CD4-positive, alpha-beta T cell (primary cell): ENCODE data around the gene ATP6AP1. TPM values are rescaled to one million over a fixed set of nuclear protein-coding genes. Genes with fewer than 3 reads are reported as not detected.

ENCODE experiments used
- ATAC-seq: fragments of 200-7000 bp; cut with Tn5 transposase; one replicate; pipeline ENCODE4 v1.10.0; 2022; ENCODE audit warnings: mild to moderate bottlenecking; ENCODE audit not compliant: poor library complexity
- CTCF ChIA-PET: fragments of 350-600 bp; sonication (Branson Sonifier 250); formaldehyde crosslinking; loops from one replicate; lab custom pipeline; 2021; ENCODE audit warnings: antibody characterized with exemption, inconsistent platforms; lab: Charles Lee
- POLR2A ChIA-PET: fragments of 350-600 bp; sonication (Branson Sonifier 250); formaldehyde crosslinking; loops from one replicate; lab custom pipeline; 2021; ENCODE audit warnings: antibody characterized with exemption, inconsistent platforms; lab: Charles Lee
- DNase-seq, 14 experiments: peaks; one replicate each; pipeline ENCODE4 v3.0.0-alpha.2; 2013 to 2020; ENCODE audit warnings: mixed read lengths in 2 of 14
- H3K27ac ChIP-seq, 2 donors: one replicate each; pipeline versions ENCODE4 v1.5.1 to v1.7.0; 2013; ENCODE audit warnings: low read length in 2 of 2, low read depth in 1 of 2, mild to moderate bottlenecking in 1 of 2
- H3K27me3 ChIP-seq, 2 experiments: 1 replicate in 1 of 2; 2 replicates in 1 of 2; pipeline versions ENCODE4 v1.6.1 to v1.7.0; 2013; ENCODE audit warnings: low read length in 2 of 2, control low read depth in 1 of 2, mild to moderate bottlenecking in 1 of 2, moderate library complexity in 1 of 2; ENCODE audit not compliant: insufficient read depth in 2 of 2, control insufficient read depth in 1 of 2
- H3K36me3 ChIP-seq: one replicate; pipeline ENCODE4 v1.6.1; 2013; ENCODE audit warnings: low read length, control low read depth; ENCODE audit not compliant: insufficient read depth
- H3K4me1 ChIP-seq: one replicate; pipeline ENCODE4 v1.6.1; 2013; ENCODE audit warnings: low read length, control low read depth; ENCODE audit not compliant: insufficient read depth
- H3K4me3 ChIP-seq: one replicate; pipeline ENCODE4 v1.5.1; 2013; ENCODE audit warnings: mild to moderate bottlenecking, low read length, moderate library complexity
- H3K9me3 ChIP-seq, 2 experiments: 1 replicate in 1 of 2; 2 replicates in 1 of 2; pipeline versions ENCODE4 v1.6.1 to v1.7.0; 2013; ENCODE audit warnings: low read length in 2 of 2, mild to moderate bottlenecking in 2 of 2, control low read depth in 1 of 2, moderate library complexity in 1 of 2; ENCODE audit not compliant: control insufficient read depth in 1 of 2, insufficient read depth in 1 of 2
- H3K27ac Mint-ChIP-seq: one replicate; pipeline ENCODE4 v1.8.0; 2020; ENCODE audit warnings: mixed read lengths
- H3K27me3 Mint-ChIP-seq: one replicate; pipeline ENCODE4 v1.8.0; 2021; ENCODE audit warnings: mixed read lengths
- H3K36me3 Mint-ChIP-seq: one replicate; pipeline ENCODE4 v1.8.0; 2021; ENCODE audit warnings: low read depth, mixed read lengths
- H3K4me1 Mint-ChIP-seq: one replicate; pipeline ENCODE4 v1.8.0; 2021; ENCODE audit warnings: low read depth, mixed read lengths
- H3K4me3 Mint-ChIP-seq: one replicate; pipeline ENCODE4 v1.8.0; 2020; ENCODE audit warnings: mild to moderate bottlenecking, mixed read lengths
- H3K9me3 Mint-ChIP-seq: one replicate; pipeline ENCODE4 v1.8.0; 2020; ENCODE audit warnings: mixed read lengths
- intact Hi-C, 2 experiments: fragments of 100-400 bp; cut with DNase I in 1 of 2; cut with micrococcal nuclease in 1 of 2; formaldehyde crosslinking; loops; one replicate each; pipeline versions ENCODE4 v1.15.1 to v1.9.0; 2023 to 2025; cut with DNase I, micrococcal nuclease
- total RNA-seq, 174 experiments: library from RNA in 2 of 174; stranded (reverse) in 2 of 174; gene quantifications; one replicate each; pipeline ENCODE4 v1.2.3 and lab custom pipeline; 2021 to 2026
- TF ChIP-seq, protein P1 (sequence below): fragments of 200-600 bp; IDR thresholded peaks from one replicate; pipeline ENCODE4 v1.8.0; 2022; ENCODE audit warnings: antibody characterized with exemption, mild to moderate bottlenecking

Gene ATP6AP1
- total RNA-seq, 2 experiments from 2014 or later, result 31.4 to 40.8 TPM

DNA sequence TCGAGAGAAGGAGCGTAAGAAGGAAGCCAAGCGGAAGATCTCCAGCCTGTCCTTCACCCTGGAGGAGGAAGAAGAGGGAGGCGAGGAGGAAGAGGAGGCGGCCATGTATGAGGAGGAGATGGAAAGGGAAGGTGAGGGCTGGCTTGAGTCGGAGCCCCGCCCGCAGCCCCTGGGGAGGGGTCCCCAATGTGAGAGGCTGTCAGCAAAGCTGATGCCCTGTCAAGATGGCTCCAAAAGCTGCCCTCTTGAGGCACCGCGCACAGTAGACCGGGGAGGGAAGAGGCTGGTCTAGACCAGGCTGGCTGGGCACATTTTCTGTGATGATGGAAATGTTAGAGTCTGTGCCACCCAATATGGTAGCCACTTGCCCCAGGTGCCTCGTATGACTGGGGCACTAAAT is 18.0 kb downstream of the ATP6AP1 start:
- Mint-ChIP-seq H3K4me3 (no peak overlapping the region), H3K27me3 (no peaks in the 10 kb centered on the region), H3K36me3 (peaks cover 28% of the 10 kb centered on the region), H3K9me3 (no peaks in the 10 kb centered on the region), H3K4me1 (peaks cover 7% of the 10 kb centered on the region), H3K27ac (peak overlapping the region; percentile 36)
- ChIA-PET CTCF (no interaction called here), POLR2A (interaction anchor here (1.1 kb wide), 1 partner anchor 13 kb away, joined by 3 read pairs; no protein-coding TSS in a partner anchor)
- H3K9me3 ChIP-seq, result no peaks in the 10 kb centered on the region
- no peak overlapping the region for H3K27ac ChIP-seq
- H3K4me1 ChIP-seq, result peaks cover 47% of the 10 kb centered on the region
- TF ChIP-seq, protein P1, sequence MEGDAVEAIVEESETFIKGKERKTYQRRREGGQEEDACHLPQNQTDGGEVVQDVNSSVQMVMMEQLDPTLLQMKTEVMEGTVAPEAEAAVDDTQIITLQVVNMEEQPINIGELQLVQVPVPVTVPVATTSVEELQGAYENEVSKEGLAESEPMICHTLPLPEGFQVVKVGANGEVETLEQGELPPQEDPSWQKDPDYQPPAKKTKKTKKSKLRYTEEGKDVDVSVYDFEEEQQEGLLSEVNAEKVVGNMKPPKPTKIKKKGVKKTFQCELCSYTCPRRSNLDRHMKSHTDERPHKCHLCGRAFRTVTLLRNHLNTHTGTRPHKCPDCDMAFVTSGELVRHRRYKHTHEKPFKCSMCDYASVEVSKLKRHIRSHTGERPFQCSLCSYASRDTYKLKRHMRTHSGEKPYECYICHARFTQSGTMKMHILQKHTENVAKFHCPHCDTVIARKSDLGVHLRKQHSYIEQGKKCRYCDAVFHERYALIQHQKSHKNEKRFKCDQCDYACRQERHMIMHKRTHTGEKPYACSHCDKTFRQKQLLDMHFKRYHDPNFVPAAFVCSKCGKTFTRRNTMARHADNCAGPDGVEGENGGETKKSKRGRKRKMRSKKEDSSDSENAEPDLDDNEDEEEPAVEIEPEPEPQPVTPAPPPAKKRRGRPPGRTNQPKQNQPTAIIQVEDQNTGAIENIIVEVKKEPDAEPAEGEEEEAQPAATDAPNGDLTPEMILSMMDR, result no peak
- DNase-seq (no peak), ATAC-seq (no peak)
- H3K36me3 ChIP-seq, result peaks cover 46% of the 10 kb centered on the region
- intact Hi-C loops, result no loop called here
- no peaks in the 10 kb centered on the region for H3K27me3 ChIP-seq
- no peak overlapping the region for H3K4me3 ChIP-seq

DNA sequence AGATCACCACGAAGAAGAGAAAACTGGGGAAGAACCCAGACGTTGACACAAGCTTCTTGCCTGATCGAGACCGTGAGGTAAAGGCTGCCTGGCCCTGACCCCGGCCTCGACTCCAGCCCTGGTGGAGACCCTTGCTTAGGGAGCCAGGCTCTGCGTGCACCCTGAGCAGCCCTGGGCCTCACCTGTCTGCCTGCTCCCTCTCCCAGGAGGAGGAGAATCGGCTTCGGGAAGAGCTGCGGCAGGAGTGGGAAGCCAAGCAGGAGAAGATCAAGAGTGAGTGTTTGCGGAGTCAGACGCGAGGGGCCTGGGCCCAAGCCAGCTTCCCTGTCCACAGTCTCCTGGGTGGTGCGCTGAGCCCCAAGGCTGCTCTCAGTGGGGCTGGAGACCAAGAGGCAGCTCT is 20.0 kb downstream of the ATP6AP1 start:
- H3K4me3 ChIP-seq, result no peak overlapping the region
- CTCF ChIA-PET, result no interaction called here

DNA sequence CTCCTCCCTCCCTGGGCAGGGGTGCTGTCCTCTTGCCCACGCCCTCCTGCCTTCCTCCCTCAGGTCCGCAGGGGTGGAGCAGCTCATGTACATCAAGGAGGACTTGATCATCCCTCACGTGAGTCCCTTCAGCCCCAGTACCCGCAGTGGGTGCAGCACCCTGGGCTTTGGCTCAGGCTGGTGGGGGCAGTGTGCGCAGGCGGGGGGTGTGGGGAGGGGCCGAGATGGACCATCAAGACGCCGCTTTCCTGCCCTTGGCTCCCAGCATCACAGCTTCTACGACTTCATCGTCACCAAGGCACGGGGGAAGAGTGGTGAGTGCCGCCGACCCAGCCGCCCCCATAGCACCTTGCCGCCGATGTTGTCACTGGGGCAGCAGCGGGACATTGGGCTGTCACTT is 21.1 kb downstream of the ATP6AP1 start:
- H3K27ac ChIP-seq, result no peak overlapping the region
- H3K9me3 ChIP-seq, result no peaks in the 10 kb centered on the region
- H3K36me3 Mint-ChIP-seq, result peaks cover 21% of the 10 kb centered on the region
- CTCF ChIA-PET, result no interaction called here
- no peaks in the 10 kb centered on the region for H3K9me3 Mint-ChIP-seq
- peaks cover 38% of the 10 kb centered on the region for H3K36me3 ChIP-seq
- TF ChIP-seq, protein P1, result no peak
- H3K4me3 ChIP-seq, result no peak overlapping the region
- no peak overlapping the region for H3K4me3 Mint-ChIP-seq
- no peaks in the 10 kb centered on the region for H3K27me3 ChIP-seq
- POLR2A ChIA-PET, result no interaction called here
- peaks cover 24% of the 10 kb centered on the region for H3K4me1 ChIP-seq
- DNase-seq, result no peak
- no peaks in the 10 kb centered on the region for H3K27me3 Mint-ChIP-seq
- no peak for ATAC-seq
- no peak overlapping the region for H3K27ac Mint-ChIP-seq
- intact Hi-C loops, result no loop called here
- H3K4me1 Mint-ChIP-seq, result no peaks in the 10 kb centered on the region

More for the DNA sequence above, 20.0 kb downstream of the ATP6AP1 start:
- Mint-ChIP-seq H3K4me1 (no peaks in the 10 kb centered on the region), H3K27me3 (no peaks in the 10 kb centered on the region), H3K4me3 (no peak overlapping the region), H3K27ac (no peak overlapping the region), H3K36me3 (peaks cover 23% of the 10 kb centered on the region), H3K9me3 (no peaks in the 10 kb centered on the region)
- Histone ChIP-seq H3K4me1 (peaks cover 31% of the 10 kb centered on the region), H3K9me3 (no peaks in the 10 kb centered on the region), H3K27me3 (no peaks in the 10 kb centered on the region), H3K27ac (no peak overlapping the region), H3K36me3 (peaks cover 38% of the 10 kb centered on the region)
- intact Hi-C loops, result no loop called here
- TF ChIP-seq, protein P1, result no peak
- DNase-seq (no peak), ATAC-seq (no peak)
- POLR2A ChIA-PET, result no interaction called here
